GM21717 (cell line): Measurements from ENCODE around the gene TPRKB.
"Not testable (repeated sequence)": the region's sequence is repeated elsewhere in the genome, so short reads cannot be mapped to it uniquely, and the experiment has no call there.

Source experiments
- ATAC-seq: cut with Tn5 transposase; IDR thresholded peaks from one replicate; pipeline ENCODE4 v1.9.1; 2021; ENCODE audit warnings: mild to moderate bottlenecking, moderate library complexity; ENCODE audit not compliant: unreplicated experiment

The TPRKB gene

GRCh38 chr2:73740767-73741166 is 3.6 kb upstream of the TPRKB start:
- ATAC-seq, result no peak

DNA sequence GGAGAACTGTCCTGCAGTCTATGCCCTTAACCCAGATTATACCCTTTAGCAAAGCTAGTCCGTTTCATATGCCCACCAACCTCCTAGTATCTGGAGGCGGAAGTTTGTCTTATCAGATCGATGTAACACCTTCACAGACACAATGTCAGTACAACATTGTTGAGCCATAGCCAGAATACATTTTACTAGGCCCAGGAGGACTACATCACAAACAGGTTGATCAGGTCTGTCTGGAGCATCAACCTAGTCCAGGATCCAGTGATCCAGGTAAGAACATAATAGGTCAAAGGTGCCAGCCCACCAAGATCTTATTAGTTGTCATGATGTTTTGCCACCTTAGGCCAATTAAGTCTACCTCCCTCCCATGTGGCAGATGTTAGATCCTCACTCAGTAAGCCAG is 2.0 kb upstream of the TPRKB start:
- ATAC-seq, result no peak

GRCh38 chr2:73736378-73736777 is 767 bp downstream of the TPRKB start:
- no peak for ATAC-seq

GRCh38 chr2:73730810-73731209 is 6.3 kb downstream of the TPRKB start:
- ATAC-seq, result no peak

GRCh38 chr2:73728711-73729110 is 8.4 kb downstream of the TPRKB start:
- ATAC-seq, result no peak

DNA sequence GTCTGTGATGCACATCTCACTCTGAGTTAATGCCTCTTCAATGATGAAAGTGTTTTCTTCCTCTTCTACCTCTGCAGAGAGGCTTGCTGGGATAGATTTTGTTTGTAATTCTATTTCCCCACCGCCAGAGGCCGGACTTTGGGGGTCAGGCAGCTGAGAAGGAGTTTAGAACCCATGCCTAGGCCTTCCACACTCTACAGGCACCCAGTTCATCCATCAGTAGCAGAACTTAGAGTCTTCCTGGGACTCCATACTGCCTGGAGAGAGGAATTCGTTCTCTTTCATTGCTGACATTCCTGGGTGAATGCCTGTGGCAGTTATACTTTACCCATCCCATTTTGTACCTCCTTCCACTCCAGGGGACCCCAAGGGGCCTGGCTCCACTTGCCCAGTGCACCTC is 9.1 kb downstream of the TPRKB start:
- no peak for ATAC-seq

GRCh38 chr2:73726657-73727056 is 10.5 kb downstream of the TPRKB start:
- not testable (repeated sequence) for ATAC-seq

DNA sequence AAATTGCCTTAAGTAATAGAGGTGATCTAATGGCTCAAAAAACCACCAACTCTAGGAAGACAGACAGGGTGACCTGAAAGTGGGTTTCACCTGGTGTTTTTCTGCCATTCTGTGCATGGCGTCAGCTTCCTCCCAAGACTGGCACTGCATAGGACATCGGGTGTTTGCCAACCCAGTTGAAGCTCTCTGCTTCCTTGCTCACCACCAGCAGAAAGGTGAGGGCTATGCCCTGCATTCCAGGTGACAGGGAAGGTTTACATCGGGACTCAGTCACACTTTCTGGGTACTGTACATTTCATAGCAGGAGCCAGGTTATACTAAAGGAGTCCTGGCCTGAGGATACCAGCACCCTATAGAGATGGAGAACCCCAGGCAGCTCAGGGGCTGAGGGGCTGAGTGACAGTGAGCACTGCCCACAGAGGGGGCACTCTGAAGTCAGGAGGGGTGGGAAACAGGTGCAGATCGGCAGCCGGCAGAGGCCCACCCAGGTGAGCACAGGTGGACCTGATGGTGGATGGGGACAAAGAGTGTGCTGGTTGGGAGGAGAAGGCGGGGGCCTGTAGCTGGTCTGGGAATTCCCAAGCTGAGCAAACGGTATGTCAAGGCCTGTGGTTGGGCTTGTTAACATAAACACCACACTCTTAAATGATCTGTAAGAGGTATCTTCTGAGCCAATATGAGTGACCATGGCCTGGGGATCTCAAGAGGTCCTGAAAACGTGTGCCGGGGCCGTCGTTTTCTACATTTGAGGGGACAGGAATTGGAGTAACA is 18.1 kb downstream of the TPRKB start:
- no peak for ATAC-seq

DNA sequence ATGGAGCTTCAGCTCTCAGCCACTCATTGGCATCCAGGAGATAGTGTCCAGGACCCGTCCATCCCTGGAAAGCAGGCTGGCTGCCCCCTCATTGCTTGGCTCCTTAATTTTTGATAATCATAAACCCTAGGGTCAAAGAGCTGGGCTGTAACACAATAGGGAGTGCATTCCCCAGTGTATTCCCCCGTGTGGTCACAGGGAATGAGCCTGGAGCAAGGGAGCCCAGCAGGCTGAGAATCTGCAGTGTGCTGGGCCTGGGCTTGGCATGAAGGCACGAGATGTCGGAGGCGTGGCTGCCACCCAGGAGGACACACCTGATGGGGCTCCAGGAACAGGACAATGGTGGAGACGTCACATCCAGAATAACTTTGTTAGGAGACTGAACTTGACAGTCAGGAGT is 18.7 kb downstream of the TPRKB start:
- no peak for ATAC-seq

- not testable (repeated sequence) for ATAC-seq
Observed at GRCh38 chr2:73717695-73718094, 19.4 kb downstream of the TPRKB start.

- no peak for ATAC-seq
Observed at GRCh38 chr2:73717251-73717606, 19.9 kb downstream of the TPRKB start.

DNA sequence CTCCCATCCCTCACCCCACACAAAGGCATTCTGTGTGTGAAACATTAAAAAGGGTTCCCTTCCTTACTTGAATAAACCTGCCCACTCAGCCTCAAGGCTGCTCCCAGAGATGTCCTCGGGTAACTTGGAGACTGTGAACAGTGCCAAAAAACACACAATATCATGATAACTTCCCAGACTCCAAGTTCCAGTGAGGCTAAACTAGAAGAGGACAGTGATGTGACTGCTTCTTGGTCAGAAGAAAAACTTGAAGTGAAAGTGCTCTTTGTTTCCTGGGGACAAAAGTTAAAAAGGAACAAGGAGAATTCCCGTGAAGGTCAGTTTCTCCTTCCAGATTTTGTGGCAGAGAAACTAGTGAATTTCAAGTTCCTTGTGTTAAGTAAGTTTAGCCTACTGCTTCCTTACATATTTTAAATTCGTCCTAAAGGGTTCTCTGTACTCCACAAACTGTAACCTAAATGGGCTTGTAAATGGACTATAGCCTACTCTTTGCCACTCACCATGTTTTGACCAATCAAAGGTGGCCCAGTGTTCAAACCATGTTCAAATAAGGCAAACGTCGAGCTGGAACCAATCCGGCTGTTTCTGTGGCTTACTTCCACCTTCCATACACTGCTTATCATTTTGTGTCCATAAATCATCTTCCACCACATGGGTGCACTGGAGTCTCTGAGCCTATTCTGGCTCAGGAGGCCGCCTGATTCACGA is 20.4 kb downstream of the TPRKB start:
- no peak for ATAC-seq

DNA sequence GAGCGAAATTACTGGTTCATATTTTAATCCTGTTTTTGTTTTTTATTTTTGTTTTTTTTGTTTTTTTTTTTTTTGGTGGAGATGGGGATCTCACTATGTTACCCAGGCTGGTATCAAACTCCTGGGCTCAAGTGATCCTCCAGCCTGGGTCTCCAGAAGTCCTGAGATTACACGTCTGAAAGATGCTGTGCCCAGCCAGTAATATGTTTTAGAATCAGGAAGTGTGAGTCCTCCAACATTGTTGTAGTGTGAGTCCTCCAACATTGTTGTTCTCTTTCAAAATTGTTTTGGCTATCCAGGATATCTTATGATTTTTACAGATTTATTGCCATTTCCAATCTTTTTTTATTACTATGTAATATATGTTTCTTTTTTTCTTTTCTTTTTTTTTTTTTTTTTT is 23.1 kb downstream of the TPRKB start:
- ATAC-seq, result no peak

DNA sequence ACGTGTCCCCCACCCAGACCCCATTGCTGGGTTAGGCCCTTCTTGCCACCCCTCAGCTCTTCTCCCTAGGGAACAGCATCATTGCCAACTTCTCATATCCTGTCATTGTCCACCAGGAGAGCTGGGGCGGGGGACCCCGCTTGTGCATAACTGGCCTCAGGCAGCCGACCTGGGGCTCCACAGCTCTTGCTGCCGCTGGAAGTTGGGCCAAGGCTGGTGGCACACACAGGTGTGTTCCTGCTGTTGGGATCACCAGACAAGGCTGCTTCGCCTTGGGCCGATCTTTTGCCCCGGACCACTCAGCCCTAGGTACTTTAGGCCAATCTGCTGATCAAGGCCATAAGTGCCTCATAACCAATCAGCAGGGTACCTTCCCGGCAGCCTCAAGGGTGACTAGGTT is 28.6 kb downstream of the TPRKB start:
- ATAC-seq, result no peak

DNA sequence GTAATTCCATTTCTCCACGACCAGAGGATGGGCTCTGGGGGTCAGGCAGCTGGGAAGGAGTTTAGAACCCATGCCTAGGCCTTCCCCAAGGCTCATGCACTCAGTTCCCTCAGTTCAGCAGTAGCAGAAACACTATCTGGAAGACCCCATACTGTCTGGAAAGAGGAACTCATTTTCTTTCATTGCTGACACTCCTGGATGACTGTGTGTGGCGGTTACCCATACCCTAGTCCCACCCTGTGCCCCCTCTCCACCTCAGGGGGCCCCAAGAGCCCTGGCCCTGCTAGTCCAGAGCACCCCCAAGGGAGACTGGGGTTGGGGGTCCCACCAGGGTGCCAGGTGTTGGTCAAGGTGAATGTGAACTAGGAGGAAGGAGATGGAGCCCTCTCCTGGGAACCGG is 29.5 kb downstream of the TPRKB start:
- no peak for ATAC-seq

- ATAC-seq, result no peak
Observed at GRCh38 chr2:73707058-73707457, 30.1 kb downstream of the TPRKB start.

DNA sequence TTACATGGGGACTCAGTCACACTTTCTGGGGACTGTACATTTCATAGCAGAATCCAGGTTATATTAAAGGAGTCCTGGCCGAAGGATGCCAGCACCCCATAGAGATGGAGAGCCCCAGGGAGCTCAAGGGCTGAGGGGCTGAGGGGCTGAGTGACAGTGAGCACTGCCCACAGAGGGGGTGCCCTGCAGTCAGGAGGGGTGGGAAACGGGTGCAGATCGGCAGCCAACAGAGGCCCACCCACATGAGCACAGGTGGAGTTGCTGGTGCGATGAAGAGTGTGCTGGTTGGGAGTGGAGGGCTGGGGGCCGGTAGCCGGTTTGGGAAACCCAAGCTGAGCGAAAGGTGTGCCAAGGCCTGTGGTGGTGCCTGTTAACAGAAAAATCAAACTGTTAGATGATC is 32.1 kb downstream of the TPRKB start:
- ATAC-seq, result no peak

- no peak for ATAC-seq
Observed at GRCh38 chr2:73704285-73704684, 32.9 kb downstream of the TPRKB start.

DNA sequence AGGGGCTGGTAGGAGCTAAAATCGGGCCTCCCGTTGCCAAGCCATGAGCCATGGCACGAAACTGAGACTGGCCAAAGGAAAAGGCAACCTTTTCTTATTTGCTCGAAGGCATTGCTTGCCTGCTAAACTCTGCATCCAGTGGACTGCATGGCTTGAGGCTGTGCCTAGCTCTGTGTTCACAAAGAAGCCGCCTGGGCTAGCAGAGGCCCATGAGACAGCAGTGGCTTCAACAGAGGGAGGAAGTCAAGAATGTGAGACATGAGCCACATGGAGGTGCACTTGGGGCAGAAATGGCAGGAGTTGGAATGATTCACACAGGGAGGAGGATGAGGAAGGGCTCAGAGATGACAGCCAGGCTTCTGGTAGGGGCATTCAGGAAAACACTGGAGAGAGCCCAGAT is 33.5 kb downstream of the TPRKB start:
- ATAC-seq, result no peak

DNA sequence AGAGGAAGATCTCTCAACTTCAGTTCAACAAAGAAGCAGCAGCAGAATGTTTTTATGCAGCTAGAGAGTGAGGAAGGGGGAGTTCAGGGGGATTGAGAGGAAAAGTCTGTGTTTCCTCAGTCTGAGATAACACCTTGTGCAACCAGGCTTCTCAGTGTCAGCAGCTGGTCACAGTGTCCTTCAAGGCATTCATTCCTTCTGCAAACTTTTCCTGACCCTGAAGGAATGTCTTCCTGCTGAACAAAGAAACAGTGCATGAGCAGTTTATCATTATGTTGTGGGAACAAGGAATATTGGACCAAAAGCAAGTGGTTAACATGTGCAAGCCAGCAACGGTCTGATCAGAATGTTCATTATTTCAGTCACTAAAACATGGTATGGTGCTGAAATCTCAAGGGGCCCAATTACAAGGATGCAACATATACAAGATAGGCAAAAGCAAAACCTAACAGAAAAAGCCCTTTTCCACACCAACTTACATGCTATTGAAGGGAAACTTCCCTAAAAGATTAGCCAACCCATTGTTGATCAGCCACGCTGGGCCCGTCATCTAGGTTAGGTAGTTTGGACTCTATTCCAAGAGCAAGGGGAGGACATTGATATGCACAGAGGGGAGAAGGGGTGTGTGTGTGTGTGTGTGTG is 34.2 kb downstream of the TPRKB start:
- ATAC-seq, result not testable (repeated sequence)

DNA sequence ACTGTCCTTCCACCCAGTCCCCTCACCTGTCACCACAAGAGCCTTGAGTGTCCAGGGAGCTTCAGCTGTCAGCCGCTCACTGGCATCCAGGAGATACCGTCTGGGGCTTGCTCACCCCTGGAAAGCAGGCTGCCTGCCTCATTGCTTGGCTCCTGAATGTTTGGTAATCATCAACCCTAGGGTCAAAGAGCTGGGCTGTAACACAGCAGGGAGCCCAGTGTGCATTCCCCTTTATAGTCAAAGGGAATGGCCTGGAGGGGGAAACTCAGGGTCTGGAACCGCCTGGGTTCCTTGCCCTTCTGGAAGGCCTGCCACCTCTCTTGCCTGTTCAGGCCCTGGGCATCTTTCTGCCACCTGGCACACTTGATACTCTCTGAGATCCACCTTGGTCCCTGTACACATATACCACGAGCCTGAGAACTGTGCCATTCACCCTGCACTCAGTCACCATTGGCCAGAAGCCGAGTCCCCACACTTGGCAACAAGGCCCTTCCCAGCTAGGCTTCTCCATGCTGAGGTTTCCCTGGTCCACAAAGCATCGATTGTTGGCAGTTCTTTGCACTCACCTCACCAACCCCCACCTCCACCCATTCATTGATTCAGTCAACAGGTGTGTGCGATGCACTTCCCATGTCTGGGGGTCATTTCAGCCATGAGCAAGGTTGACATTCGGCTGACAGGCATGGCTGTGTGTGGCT is 35.0 kb downstream of the TPRKB start:
- ATAC-seq, result no peak

DNA sequence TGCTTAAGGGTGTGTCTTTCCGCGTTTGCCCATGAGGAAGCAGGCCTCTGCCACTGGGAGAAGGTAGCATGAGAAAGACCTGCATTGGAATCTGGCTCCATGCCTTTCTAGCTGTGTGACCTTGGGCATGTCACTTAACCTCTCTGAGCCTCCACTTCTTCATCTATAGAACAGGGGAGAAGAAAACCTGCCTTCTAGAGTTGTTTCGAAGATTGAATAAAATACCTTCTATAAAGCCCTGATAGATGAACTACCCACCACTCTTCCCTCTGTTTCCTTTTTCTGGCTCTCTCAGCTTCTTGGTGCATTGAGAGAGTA is 35.7 kb downstream of the TPRKB start:
- not testable (repeated sequence) for ATAC-seq
